GM18505 (cell line): ENCODE results near the gene AMPD3.

Source experiments
- ATAC-seq: cut with Tn5 transposase; IDR thresholded peaks from one replicate; pipeline ENCODE4 v1.9.1; 2021; ENCODE audit not compliant: unreplicated experiment
- POLR2A ChIP-seq: IDR thresholded peaks from 4 replicates; pipeline ENCODE4 v1.6.1; 2011; ENCODE audit warnings: borderline replicate concordance; ENCODE audit not compliant: insufficient read depth, insufficient read length; ENCODE audit errors: extremely low read depth

AMPD3 gene

DNA sequence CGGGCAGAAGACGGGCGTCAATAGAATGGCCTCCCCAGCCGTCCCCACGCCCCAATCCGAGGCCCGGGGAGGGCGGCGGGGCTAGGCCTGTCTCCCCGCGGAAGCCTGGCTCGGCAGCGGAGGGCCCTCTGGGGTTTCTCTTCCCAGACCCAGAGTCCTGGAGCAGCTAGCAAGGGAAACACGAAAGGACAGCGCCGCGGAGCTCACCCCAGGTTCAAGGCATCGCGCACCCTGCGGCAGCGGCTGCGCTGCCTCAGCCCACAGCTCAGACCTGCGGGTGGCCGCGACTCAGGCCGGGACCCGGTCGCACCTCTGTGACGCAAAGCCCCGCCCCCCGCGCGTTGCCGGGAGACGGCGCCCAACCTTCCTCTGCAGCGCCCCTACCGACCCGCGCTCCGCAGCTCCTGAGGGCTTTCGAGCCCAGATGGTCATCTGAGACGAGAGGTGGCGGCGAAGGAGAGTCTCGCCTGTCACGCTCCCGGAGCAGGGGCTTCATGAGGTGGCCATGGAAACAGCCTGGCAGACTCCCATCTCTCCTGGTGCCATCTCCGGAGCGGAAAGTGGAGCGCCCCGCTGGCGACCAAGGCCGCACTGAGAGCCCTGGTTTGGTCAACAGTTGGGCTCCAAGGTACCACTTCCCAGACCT, 86.0 kb downstream of the AMPD3 start, which contains the start of gene RNF141:
Gene RNF141, minus strand, starts transcription at position 273 of the 646 bp plus-strand sequence. CDS start 7,029 bp downstream, outside the sequence.
- peak; percentile 95 for TF ChIP-seq POLR2A
- peak; percentile 97 for ATAC-seq

DNA sequence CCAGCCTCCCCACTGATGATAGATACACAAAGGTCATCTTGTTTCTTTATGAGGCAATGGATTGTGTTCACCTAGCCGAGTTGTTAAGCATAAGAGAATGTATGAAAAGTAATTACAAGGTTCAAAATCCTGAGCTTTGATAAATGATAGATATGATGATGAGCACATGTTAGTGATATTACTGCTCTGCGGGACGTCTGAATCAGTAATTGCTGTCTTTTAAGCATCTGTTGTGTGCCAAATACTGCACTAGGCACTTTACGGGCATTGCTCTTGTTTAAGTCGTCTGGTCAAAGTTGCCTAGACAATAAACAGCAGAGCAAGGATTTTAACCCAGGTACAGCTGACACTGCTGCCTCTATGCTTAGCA, 86.5 kb downstream of the AMPD3 start:
- no peak for ATAC-seq
- TF ChIP-seq POLR2A, result no peak

DNA sequence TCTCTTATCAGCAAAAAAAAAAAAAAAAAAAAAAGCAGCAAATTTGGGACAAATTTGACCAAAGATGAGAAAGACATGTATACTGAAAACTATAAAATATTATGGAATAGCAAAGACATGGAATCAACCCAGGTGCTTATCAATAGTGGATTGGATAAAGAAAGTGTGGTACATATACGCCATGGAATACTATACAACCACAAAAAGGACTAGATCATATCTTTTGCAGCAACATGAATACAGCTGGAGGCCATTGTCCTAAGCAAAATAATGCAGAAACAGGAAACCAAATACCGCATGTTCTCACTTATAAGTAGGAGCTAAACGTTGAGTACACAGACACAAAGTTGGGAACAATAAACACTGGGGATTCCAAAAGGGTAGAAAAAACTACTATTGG, 87.7 kb downstream of the AMPD3 start:
- no peak for ATAC-seq
- TF ChIP-seq POLR2A, result no peak

DNA sequence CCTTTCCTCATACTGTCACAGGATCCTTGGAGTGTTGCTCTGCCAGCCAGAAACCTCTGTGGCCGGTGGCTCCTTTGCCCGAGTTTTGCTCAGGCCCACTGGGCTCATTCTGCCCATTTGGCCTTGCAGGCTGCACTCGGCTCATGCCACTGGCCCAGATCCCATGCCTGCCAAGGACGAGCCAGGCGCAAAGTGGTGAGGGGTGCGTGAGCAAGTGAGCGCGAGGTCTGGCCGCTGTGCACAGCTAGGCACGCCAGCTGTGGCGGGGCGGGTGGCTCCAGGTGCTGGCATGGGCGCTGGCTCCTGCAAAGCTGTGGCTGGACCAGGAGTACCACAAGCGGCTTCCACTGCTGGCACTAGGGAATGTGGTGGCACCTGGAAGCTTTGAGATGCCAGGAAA, 88.7 kb downstream of the AMPD3 start:
- ATAC-seq, result no peak
- TF ChIP-seq POLR2A, result no peak

DNA sequence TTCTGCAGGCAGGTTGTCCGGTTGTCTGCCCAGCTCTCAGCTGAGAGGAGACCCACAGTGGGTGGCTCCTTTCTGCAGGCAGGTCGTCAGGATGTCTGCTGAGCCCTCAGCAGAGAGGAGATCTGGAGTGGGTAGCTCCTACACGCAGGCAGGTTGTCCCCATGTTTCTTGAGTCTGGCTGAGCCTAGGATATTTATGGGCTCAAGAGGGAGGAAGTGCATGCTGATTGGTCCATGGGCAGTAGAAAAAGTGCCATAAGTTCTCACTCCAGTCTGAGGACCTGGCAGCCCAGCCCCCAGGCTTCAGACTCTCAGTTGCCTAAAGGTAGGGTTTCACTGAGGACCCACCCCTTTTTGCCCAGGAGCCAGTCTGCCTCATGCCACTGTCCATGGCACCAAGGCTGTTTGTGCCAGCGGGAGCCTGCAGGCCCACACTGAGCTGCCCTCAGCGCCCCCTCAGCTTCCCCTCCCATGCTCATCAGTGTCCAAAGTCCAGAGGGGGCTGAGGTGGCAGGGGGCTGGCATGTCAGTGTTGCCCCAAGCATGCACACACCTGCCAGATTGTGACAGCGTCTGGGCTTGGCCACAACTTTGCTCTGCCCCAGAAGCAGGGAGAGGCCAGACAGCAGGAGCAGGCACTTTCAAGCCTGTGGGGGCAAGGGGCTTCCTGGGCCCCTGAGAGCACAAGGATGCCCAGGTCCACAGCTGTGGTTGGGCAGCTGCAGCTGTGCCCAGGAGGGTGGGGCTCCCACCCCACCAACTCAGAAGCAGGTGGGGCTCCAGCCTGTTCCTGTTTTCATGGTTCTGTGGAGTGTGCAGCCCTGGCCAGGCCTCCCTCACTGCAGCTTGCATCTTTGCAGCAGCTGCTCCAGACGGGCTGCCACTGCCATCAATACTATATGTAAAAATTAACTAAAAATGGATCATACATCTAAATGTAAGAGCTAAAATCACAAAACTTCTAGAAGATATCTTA, 89.7 kb downstream of the AMPD3 start:
- ATAC-seq, result no peak
- TF ChIP-seq POLR2A, result no peak

DNA sequence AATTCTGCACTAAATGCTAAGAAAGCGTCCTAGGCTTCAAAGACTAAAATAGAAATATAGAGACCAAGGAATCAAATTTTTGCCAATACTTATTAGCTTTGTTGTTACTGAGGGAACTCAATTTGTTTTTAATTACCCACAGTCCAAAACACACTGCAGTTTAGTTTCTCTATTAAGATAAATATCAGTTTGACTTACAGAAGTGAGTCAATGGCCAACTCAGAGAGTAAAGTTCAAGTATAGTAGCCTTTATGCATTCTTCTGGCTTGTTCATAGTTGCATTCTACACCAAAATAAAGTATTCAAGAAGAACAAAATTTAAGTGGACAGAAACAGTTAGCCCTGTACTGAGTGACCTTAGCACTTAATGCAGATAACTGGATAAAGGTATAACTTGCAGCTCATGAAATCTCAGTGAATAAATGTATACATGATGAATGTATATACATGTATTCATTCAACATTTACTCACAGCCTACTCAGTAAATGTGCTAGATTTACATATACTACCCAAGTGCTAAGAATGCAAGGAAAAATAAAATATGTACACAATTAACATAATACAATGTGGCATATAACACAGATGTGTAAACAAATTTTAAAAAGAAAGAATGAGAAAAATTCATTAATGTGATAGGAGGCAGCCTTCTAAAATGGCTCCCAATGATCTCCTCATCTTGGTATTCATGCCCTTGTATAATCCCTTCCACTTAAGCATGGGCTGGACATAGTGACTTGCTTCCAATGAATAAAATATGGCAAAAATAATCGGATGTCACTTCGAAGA, 95.6 kb downstream of the AMPD3 start:
- TF ChIP-seq POLR2A, result no peak
- no peak for ATAC-seq

DNA sequence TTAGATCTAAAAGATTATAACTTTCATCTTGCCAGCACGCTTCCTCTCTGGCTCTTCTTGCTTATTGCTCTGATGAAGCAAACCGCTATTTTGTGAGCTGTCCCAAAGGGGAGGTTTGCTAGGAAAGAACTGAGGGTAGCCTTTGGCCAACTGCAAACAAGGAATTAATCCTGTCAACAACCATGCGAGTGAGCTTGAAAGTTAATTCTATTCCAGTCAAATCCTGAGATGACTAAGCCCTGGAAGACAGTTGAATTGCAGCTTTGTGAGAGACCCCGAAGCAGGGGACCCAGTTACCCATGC, 96.2 kb downstream of the AMPD3 start:
- no peak for ATAC-seq
- TF ChIP-seq POLR2A, result no peak

DNA sequence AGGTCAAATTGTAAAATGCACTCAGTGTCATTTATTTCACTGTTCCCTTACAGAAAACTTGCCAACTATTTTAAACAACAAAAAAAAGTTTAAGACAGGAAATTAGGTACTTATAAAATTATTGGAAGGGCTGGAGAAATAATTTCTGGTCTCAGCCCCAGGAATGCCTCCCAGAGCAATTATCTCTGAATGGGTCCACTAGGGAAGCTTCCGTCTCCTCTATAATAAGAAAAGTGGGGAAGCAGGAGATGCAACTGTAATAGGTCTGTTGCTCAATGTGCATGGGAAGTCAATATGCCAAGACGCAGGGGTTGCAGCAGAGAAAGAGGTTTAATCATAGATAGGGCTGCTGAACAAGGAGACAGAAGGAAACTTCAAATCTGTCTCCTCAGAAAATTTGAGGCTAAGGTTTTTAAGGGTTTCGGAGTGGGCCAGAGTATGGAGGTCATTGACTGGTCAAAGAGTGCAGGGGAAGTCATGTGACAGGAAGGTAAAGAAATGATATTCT, 96.8 kb downstream of the AMPD3 start:
- no peak for ATAC-seq
- TF ChIP-seq POLR2A, result no peak

DNA sequence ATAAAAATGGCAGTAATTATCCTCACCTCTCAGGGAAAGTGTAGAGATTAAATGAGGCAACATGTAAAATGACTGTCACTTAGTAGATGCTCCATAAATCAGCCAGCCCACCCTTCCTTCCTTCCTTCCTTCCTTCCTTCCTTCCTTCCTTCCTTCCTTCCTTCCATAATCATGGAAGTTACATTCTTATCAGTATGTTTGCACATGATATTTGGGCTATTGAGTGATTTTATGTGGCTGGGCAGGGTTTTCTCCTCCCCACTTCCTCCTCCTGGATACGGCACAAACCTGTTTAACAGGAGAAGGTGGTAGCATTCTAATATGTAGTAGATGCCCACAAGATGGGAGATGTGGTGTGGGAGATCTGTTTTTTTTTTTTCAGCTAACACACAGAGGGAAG, 101.5 kb downstream of the AMPD3 start:
- TF ChIP-seq POLR2A, result no peak
- ATAC-seq, result no peak
